ENCODE results near the gene PRTN3.
A peak's percentile ranks its signal among the peaks of the same experiment; 100 is the strongest.

Gene PRTN3

GRCh38 chr19:871446-872265, 30.9 kb downstream of the PRTN3 start:
- no peak for DNase-seq (ENCODE audit: low read depth)
- no peak for TF ChIP-seq CTCF (conservative IDR thresholded peaks at IDR 0.05; ENCODE audit: low read length)
- H3K4me3 ChIP-seq (ENCODE audit: low read length): no peak overlapping the region

- DNase-seq (ENCODE audit: low read depth): peak; percentile 69
- H3K4me3 ChIP-seq (ENCODE audit: low read length): no peak overlapping the region
- TF ChIP-seq CTCF (conservative IDR thresholded peaks at IDR 0.05; ENCODE audit: low read length): no peak
These were observed 31.6 kb downstream of the PRTN3 start for GRCh38 chr19:872266-872951.

- H3K4me3 ChIP-seq (ENCODE audit: low read length): no peak overlapping the region
- no peak for TF ChIP-seq CTCF (conservative IDR thresholded peaks at IDR 0.05; ENCODE audit: low read length)
- peak; percentile 72 for DNase-seq (ENCODE audit: low read depth)
These were observed 32.3 kb downstream of the PRTN3 start for GRCh38 chr19:873084-873483.

GRCh38 chr19:873561-874041, 32.8 kb downstream of the PRTN3 start:
- TF ChIP-seq CTCF (conservative IDR thresholded peaks at IDR 0.05; ENCODE audit: low read length): no peak
- H3K4me3 ChIP-seq (ENCODE audit: low read length): no peak overlapping the region
- DNase-seq (ENCODE audit: low read depth): no peak

GRCh38 chr19:875265-875879, 34.6 kb downstream of the PRTN3 start:
- no peak overlapping the region for H3K4me3 ChIP-seq (ENCODE audit: low read length)
- DNase-seq (ENCODE audit: low read depth): no peak
- no peak for TF ChIP-seq CTCF (conservative IDR thresholded peaks at IDR 0.05; ENCODE audit: low read length)

GRCh38 chr19:876089-876488, 35.3 kb downstream of the PRTN3 start:
- H3K4me3 ChIP-seq (ENCODE audit: low read length): no peak overlapping the region
- no peak for DNase-seq (ENCODE audit: low read depth)
- TF ChIP-seq CTCF (conservative IDR thresholded peaks at IDR 0.05; ENCODE audit: low read length): no peak

Measured in AG10803 (cell line).